Vagina (tissue), 2 donors: ENCODE measurements around the gene TPST2. TPM values are rescaled to one million over a fixed set of nuclear protein-coding genes. Genes with fewer than 3 reads are reported as not detected.

Source experiments
- DNase-seq, 2 donors: peaks; one replicate each; pipeline ENCODE4 v3.0.0-alpha.2; 2017; ENCODE audit errors: extremely low spot score in 2 of 2
- H3K27ac ChIP-seq: fragments of 200-600 bp; sonication (generic); one replicate; pipeline ENCODE4 v1.5.1; 2019
- H3K27me3 ChIP-seq: fragments of 200-600 bp; sonication (generic); one replicate; pipeline ENCODE4 v1.5.1; 2019
- H3K36me3 ChIP-seq, 2 donors: fragments of 200-600 bp; sonication (generic); one replicate each; pipeline ENCODE4 v1.5.1; 2017 to 2019
- H3K4me1 ChIP-seq: fragments of 200-600 bp; sonication (generic); one replicate; pipeline ENCODE4 v1.5.1; 2019
- H3K4me3 ChIP-seq, 2 donors: fragments of 200-600 bp; sonication (generic); 1 replicate in 1 of 2; 2 replicates in 1 of 2; pipeline ENCODE4 v1.5.1; 2016 to 2019
- H3K9me3 ChIP-seq: fragments of 200-600 bp; sonication (generic); one replicate; pipeline ENCODE4 v1.5.1; 2019
- POLR2A ChIP-seq, 2 donors: fragments of 450-650 bp; IDR thresholded peaks; one replicate each; pipeline ENCODE4 v1.6.1; 2017; ENCODE audit warnings: antibody characterized with exemption in 2 of 2, mild to moderate bottlenecking in 2 of 2, moderate library complexity in 2 of 2
- POLR2AphosphoS5 ChIP-seq, 2 donors: sonication (generic); formaldehyde crosslinking; IDR thresholded peaks; one replicate each; pipeline ENCODE4 v1.9.0; 2017; ENCODE audit warnings: antibody characterized with exemption in 2 of 2, mild to moderate bottlenecking in 2 of 2, low read depth in 1 of 2; ENCODE audit not compliant: insufficient read depth in 1 of 2
- intact Hi-C: fragments of 100-400 bp; cut with DNase I; formaldehyde crosslinking; loops from one replicate; pipeline ENCODE4 v1.15.1; 2023
- total RNA-seq: library from RNA; depleted of rRNA; stranded (reverse); fragments of >200 nt; gene quantifications from one replicate; pipeline ENCODE4 v1.2.3, GENCODE V29; 2016
- TF ChIP-seq, protein P1 (sequence below), 3 experiments: fragments of 450-650 bp in 2 of 3; fragments of 200-600 bp in 1 of 3; sonication (generic) in 1 of 3; IDR thresholded peaks; one replicate each; pipeline ENCODE4 v1.5.1; 2017 to 2019; ENCODE audit warnings: antibody characterized with exemption in 3 of 3, mild to moderate bottlenecking in 2 of 3, moderate library complexity in 2 of 3

TPST2 gene
- total RNA-seq, 1 donor from 2014 or later: 96.3 TPM

DNA sequence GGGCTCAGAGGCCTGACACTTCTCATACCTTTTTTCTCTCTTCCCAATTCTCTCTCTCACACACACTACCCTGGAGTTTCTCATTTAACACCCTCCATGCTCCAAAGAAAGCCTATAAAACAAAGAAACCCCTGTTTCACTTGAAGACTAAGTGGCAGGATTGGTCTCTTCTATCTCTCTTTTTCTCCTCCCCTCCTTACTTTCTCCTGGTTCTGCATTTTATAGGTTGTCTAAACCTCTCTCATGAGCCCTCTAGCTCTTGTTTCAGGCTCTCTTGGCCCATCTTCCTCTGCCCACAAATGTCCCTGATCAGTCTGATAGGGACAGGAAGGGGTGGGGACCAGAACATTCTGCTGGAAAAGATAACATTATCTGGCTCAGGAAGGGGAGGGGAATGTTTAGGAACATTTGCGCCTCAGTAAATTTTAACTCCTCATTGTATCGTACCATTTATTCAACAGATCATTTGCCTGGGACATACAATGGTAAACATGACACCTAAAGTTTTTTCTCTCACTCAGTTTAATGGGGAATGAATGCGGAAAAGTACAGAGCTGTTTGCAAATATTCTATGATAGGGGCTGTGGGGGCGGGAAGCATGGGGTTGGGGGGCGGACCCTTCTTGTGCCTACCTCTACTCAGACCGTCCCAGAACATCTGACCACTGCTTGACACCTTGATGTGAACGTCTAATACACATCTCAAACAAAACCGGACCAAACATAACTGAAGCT, 42.7 kb upstream of the TPST2 start:
- no peak for DNase-seq
- H3K9me3 ChIP-seq: no peaks in the 10 kb centered on the region
- no peak overlapping the region for H3K4me3 ChIP-seq
- H3K36me3 ChIP-seq: no peaks in the 10 kb centered on the region
- H3K27ac ChIP-seq: no peak overlapping the region
- no peaks in the 10 kb centered on the region for H3K4me1 ChIP-seq
- no peak for TF ChIP-seq POLR2A (IDR thresholded peaks at IDR 0.05)
- TF ChIP-seq POLR2AphosphoS5 (IDR thresholded peaks at IDR 0.05; ENCODE audit: insufficient read depth in 1 of 2, low read depth in 1 of 2): peak in 1 of 2 donors; percentile 68
- no peaks in the 10 kb centered on the region for H3K27me3 ChIP-seq
- intact Hi-C loops: no loop called here

DNA sequence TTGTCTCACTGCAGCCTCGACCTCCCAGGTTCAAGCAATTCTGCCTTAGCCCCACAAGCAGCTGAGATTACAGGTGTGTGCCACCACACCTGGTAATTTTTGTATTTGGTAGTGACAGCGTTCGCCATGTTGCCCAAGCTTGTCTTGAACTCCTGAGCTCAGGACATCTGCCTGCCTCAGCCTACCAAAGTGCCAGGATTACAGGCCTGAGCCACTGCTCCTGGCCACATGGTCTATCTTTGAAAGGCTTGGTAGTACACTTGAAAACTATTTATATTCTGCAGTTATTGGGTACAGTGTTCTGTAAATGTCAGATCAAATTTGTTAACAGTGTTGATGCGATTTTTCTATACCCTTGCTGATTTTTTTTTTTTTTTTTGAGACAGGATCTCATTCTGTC, 41.4 kb upstream of the TPST2 start:
- no peaks in the 10 kb centered on the region for H3K9me3 ChIP-seq
- intact Hi-C loops: no loop called here

DNA sequence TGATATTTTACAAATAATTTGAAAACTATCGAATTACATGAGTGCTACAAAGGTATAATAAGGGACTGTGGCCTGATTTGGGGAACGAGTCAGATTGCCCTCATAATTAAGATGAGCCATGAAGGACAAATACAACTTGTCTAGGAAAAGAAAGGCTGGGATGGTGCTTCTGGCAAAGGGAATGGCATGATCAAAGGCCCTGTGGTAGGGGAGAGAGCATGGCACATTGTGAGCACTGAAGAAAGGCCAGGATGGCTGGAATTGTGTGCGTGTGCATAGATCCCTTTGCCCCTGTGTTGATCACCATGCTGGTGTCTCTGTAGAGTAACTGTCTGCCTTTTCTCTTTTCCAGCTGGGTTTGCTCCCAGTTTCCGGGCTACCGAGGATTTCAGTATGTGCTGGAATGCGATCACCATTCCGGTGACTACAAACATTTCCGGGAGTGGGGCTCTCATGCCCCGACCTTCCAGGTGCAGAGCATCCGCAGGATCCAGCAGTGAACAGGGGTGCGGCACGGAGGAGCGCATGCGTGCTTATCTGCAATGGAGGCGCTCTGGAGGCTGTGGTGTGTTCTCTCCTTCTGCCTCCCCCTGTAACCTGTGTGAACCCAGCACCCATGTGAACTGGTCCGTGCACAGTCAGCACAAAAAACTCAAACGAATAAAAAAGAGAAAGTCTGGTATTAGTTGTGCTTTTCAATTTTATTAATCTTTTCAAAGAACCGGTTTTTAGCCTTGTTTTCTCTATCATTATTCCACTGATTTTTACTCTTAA, 40.2 kb upstream of the TPST2 start:
- H3K27ac ChIP-seq: no peak overlapping the region
- intact Hi-C loops: no loop called here
- no peaks in the 10 kb centered on the region for H3K36me3 ChIP-seq
- no peaks in the 10 kb centered on the region for H3K27me3 ChIP-seq
- TF ChIP-seq, protein P1, sequence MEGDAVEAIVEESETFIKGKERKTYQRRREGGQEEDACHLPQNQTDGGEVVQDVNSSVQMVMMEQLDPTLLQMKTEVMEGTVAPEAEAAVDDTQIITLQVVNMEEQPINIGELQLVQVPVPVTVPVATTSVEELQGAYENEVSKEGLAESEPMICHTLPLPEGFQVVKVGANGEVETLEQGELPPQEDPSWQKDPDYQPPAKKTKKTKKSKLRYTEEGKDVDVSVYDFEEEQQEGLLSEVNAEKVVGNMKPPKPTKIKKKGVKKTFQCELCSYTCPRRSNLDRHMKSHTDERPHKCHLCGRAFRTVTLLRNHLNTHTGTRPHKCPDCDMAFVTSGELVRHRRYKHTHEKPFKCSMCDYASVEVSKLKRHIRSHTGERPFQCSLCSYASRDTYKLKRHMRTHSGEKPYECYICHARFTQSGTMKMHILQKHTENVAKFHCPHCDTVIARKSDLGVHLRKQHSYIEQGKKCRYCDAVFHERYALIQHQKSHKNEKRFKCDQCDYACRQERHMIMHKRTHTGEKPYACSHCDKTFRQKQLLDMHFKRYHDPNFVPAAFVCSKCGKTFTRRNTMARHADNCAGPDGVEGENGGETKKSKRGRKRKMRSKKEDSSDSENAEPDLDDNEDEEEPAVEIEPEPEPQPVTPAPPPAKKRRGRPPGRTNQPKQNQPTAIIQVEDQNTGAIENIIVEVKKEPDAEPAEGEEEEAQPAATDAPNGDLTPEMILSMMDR (IDR thresholded peaks at IDR 0.05): no peak
- TF ChIP-seq POLR2A (IDR thresholded peaks at IDR 0.05): no peak
- no peak for TF ChIP-seq POLR2AphosphoS5 (IDR thresholded peaks at IDR 0.05; ENCODE audit: insufficient read depth in 1 of 2, low read depth in 1 of 2)
- no peaks in the 10 kb centered on the region for H3K9me3 ChIP-seq
- H3K4me3 ChIP-seq: no peak overlapping the region
- H3K4me1 ChIP-seq: no peaks in the 10 kb centered on the region
- DNase-seq: no peak

More for the DNA sequence above, 41.4 kb upstream of the TPST2 start:
- no peak overlapping the region for H3K27ac ChIP-seq
- no peaks in the 10 kb centered on the region for H3K27me3 ChIP-seq
- TF ChIP-seq, protein P1 (IDR thresholded peaks at IDR 0.05): no peak
- TF ChIP-seq POLR2AphosphoS5 (IDR thresholded peaks at IDR 0.05; ENCODE audit: insufficient read depth in 1 of 2, low read depth in 1 of 2): no peak
- TF ChIP-seq POLR2A (IDR thresholded peaks at IDR 0.05): no peak
- H3K4me3 ChIP-seq: no peak overlapping the region
- DNase-seq: no peak
- no peaks in the 10 kb centered on the region for H3K36me3 ChIP-seq
- H3K4me1 ChIP-seq: no peaks in the 10 kb centered on the region

DNA sequence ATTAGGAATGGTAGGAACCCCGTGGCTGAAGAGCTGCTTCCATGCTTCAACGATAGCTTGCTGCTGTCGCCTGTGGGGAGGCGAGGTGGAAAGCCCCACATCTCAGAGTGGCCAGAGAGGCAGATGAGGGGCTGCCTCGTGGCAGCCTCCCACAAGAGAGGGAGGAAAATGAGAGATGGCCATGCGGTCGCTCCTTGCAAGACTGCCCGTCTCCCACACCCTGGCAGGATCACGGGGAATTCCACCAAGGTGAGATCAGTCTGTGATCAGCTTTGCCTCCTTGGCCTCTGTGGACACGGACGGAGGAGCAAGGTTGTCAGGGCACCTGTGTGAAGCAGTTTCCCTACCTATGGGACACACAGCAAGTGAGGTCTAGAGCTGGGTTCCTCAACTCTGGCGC, 34.9 kb upstream of the TPST2 start:
- Histone ChIP-seq H3K36me3 (no peaks in the 10 kb centered on the region), H3K4me3 (no peak overlapping the region), H3K4me1 (no peaks in the 10 kb centered on the region), H3K9me3 (no peaks in the 10 kb centered on the region), H3K27me3 (no peaks in the 10 kb centered on the region), H3K27ac (no peak overlapping the region)
- intact Hi-C loops: no loop called here
- TF ChIP-seq POLR2A (IDR thresholded peaks at IDR 0.05) (no peak), POLR2AphosphoS5 (IDR thresholded peaks at IDR 0.05; ENCODE audit: insufficient read depth in 1 of 2, low read depth in 1 of 2) (no peak)
- TF ChIP-seq, protein P1 (IDR thresholded peaks at IDR 0.05): no peak
- no peak for DNase-seq

DNA sequence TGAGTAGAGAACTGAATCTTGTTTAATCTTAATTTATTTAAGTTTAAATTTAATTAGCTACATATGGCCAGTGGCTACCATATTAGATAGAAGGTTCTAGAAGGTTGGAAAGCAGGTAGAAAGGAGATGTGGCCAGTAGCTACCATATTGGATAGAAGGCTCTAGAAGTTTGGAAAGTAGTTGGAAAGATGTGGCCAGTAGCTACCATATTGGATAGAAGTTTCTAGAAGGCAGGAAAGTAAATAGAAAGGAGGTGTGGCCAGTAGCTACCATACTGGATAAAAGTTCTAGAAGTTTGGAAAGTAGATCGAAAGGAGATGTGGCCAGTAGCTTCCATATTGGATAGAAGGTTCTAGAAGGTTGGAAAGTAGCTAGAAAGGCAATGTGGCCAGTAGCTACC, 34.1 kb upstream of the TPST2 start:
- Histone ChIP-seq H3K4me3 (no peak overlapping the region), H3K27me3 (no peaks in the 10 kb centered on the region), H3K27ac (no peak overlapping the region), H3K9me3 (no peaks in the 10 kb centered on the region), H3K4me1 (no peaks in the 10 kb centered on the region), H3K36me3 (no peaks in the 10 kb centered on the region)
- no peak for DNase-seq
- intact Hi-C loops: no loop called here
- TF ChIP-seq POLR2A (IDR thresholded peaks at IDR 0.05): no peak
- TF ChIP-seq, protein P1 (IDR thresholded peaks at IDR 0.05): no peak
